Measurements from ENCODE around the gene LCE3A. TPM values are rescaled to one million over a fixed set of nuclear protein-coding genes. Genes with fewer than 3 reads are reported as not detected.
"Not testable (repeated sequence)": the region's sequence is repeated elsewhere in the genome, so short reads cannot be mapped to it uniquely, and the experiment has no call there.

Gene LCE3A
- total and polyA plus RNA-seq, 2 experiments from 2014 or later: not detected

- Mint-ChIP-seq H3K27me3 (ENCODE audit: insufficient read depth, low read depth, poor library complexity) (no peaks in the 10 kb centered on the region), H3K4me3 (no peak within 1 kb of the TSS), H3K27ac (no peak within 1 kb of the TSS), H3K36me3 (ENCODE audit: low read depth) (no peaks in the 10 kb centered on the region), H3K4me1 (peaks cover 17% of the 10 kb centered on the region), H3K9me3 (peaks cover 6% of the 10 kb centered on the region; the same call in 1 of the 3 replicates)
- H3K4me2 ChIP-seq: peak within 1 kb of the TSS; percentile 53; the same call in 1 of the 2 replicates
- H3K27me3 ChIP-seq (ENCODE audit: insufficient read depth): no peaks in the 10 kb centered on the region
- H4K20me1 ChIP-seq (replicated peaks; ENCODE audit: insufficient read depth): no peaks in the 10 kb centered on the region
- H2AFZ ChIP-seq: no peak within 1 kb of the TSS; the same call in 1 of the 2 replicates
- ATAC-seq: no peak
- TF ChIP-seq JUNB (IDR thresholded peaks at IDR 0.05; ENCODE audit: unreplicated experiment) (no peak), NANOG (IDR thresholded peaks at IDR 0.05; ENCODE audit: borderline replicate concordance) (no peak), CREB1 (CRISPR knock-in tag; IDR thresholded peaks at IDR 0.05; ENCODE audit: low read depth) (no peak), STAT1 (IDR thresholded peaks at IDR 0.05; ENCODE audit: unreplicated experiment) (no peak), EZH2phosphoT487 (IDR thresholded peaks at IDR 0.05; ENCODE audit: unreplicated experiment) (no peak), ZNF114 (CRISPR knock-in tag; IDR thresholded peaks at IDR 0.05) (no peak), ZNF331 (CRISPR knock-in tag; IDR thresholded peaks at IDR 0.05; ENCODE audit: low read depth) (no peak), POLR2AphosphoS5 (IDR thresholded peaks at IDR 0.05; ENCODE audit: low read depth) (no peak), EZH2 (IDR thresholded peaks at IDR 0.05; ENCODE audit: low read depth, unreplicated experiment) (no peak), REST (IDR thresholded peaks at IDR 0.05; ENCODE audit: unreplicated experiment) (no peak)
- TF ChIP-seq, protein P1, sequence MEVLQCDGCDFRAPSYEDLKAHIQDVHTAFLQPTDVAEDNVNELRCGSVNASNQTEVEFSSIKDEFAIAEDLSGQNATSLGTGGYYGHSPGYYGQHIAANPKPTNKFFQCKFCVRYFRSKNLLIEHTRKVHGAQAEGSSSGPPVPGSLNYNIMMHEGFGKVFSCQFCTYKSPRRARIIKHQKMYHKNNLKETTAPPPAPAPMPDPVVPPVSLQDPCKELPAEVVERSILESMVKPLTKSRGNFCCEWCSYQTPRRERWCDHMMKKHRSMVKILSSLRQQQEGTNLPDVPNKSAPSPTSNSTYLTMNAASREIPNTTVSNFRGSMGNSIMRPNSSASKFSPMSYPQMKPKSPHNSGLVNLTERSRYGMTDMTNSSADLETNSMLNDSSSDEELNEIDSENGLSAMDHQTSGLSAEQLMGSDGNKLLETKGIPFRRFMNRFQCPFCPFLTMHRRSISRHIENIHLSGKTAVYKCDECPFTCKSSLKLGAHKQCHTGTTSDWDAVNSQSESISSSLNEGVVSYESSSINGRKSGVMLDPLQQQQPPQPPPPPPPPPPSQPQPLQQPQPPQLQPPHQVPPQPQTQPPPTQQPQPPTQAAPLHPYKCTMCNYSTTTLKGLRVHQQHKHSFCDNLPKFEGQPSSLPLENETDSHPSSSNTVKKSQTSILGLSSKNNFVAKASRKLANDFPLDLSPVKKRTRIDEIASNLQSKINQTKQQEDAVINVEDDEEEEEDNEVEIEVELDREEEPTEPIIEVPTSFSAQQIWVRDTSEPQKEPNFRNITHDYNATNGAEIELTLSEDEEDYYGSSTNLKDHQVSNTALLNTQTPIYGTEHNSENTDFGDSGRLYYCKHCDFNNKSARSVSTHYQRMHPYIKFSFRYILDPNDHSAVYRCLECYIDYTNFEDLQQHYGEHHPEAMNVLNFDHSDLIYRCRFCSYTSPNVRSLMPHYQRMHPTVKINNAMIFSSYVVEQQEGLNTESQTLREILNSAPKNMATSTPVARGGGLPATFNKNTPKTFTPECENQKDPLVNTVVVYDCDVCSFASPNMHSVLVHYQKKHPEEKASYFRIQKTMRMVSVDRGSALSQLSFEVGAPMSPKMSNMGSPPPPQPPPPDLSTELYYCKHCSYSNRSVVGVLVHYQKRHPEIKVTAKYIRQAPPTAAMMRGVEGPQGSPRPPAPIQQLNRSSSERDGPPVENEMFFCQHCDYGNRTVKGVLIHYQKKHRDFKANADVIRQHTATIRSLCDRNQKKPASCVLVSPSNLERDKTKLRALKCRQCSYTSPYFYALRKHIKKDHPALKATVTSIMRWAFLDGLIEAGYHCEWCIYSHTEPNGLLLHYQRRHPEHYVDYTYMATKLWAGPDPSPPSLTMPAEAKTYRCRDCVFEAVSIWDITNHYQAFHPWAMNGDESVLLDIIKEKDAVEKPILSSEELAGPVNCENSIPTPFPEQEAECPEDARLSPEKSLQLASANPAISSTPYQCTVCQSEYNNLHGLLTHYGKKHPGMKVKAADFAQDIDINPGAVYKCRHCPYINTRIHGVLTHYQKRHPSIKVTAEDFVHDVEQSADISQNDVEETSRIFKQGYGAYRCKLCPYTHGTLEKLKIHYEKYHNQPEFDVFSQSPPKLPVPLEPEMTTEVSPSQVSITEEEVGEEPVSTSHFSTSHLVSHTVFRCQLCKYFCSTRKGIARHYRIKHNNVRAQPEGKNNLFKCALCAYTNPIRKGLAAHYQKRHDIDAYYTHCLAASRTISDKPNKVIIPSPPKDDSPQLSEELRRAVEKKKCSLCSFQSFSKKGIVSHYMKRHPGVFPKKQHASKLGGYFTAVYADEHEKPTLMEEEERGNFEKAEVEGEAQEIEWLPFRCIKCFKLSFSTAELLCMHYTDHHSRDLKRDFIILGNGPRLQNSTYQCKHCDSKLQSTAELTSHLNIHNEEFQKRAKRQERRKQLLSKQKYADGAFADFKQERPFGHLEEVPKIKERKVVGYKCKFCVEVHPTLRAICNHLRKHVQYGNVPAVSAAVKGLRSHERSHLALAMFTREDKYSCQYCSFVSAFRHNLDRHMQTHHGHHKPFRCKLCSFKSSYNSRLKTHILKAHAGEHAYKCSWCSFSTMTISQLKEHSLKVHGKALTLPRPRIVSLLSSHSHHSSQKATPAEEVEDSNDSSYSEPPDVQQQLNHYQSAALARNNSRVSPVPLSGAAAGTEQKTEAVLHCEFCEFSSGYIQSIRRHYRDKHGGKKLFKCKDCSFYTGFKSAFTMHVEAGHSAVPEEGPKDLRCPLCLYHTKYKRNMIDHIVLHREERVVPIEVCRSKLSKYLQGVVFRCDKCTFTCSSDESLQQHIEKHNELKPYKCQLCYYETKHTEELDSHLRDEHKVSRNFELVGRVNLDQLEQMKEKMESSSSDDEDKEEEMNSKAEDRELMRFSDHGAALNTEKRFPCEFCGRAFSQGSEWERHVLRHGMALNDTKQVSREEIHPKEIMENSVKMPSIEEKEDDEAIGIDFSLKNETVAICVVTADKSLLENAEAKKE (CRISPR knock-in tag; IDR thresholded peaks at IDR 0.05): no peak
- TF ChIP-seq, protein P2, sequence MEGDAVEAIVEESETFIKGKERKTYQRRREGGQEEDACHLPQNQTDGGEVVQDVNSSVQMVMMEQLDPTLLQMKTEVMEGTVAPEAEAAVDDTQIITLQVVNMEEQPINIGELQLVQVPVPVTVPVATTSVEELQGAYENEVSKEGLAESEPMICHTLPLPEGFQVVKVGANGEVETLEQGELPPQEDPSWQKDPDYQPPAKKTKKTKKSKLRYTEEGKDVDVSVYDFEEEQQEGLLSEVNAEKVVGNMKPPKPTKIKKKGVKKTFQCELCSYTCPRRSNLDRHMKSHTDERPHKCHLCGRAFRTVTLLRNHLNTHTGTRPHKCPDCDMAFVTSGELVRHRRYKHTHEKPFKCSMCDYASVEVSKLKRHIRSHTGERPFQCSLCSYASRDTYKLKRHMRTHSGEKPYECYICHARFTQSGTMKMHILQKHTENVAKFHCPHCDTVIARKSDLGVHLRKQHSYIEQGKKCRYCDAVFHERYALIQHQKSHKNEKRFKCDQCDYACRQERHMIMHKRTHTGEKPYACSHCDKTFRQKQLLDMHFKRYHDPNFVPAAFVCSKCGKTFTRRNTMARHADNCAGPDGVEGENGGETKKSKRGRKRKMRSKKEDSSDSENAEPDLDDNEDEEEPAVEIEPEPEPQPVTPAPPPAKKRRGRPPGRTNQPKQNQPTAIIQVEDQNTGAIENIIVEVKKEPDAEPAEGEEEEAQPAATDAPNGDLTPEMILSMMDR (conservative IDR thresholded peaks at IDR 0.05; ENCODE audit: low read depth in 2 of 2): no peak
- peaks cover 26% of the 10 kb centered on the region for H3K4me1 ChIP-seq (ENCODE audit: insufficient read depth)
- peak within 1 kb of the TSS; percentile 71 for H3K27ac ChIP-seq (ENCODE audit: low read depth)
- DNase-seq (ENCODE audit: low spot score): no peak
- peaks cover 17% of the 10 kb centered on the region; the same call in 1 of the 2 replicates for H3K9me2 ChIP-seq (ENCODE audit: insufficient read depth)
- no peak within 1 kb of the TSS for H3K4me3 ChIP-seq
- H3K79me2 ChIP-seq (replicated peaks; ENCODE audit: insufficient read depth): no peaks in the 10 kb centered on the region
- no peaks in the 10 kb centered on the region for H3K36me3 ChIP-seq (ENCODE audit: insufficient read depth)
- no peaks in the 10 kb centered on the region for H3F3A ChIP-seq (replicated peaks; ENCODE audit: low read depth)
Measured at GRCh38 chr1:152580433-152580832, 42.5 kb downstream of the LCE3A start, which contains the start of gene LCE3D. Gene LCE3D, minus strand, starts transcription at chr1:152580516. Its CDS starts 580 bp downstream, at chr1:152579936.

DNA sequence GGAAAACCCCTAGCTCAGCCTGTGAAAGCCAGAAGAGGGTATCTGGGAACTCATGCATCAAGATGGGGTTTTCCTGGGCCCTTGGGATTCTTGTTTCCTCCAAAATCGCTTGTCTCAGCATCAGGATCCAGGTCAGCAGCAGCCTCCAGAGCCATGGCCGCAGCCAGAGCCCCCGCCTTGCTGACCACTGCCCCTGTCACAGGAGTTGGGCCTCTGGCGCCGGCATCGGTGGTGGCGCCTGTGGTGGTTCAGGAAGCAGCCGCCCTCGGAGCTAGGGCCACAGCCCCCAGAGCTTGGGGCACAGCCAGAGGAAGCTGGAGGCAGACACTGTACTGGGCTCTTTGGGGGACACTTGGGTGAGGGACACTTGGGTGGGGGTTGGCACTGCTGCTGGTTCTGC is 43.4 kb downstream of the LCE3A start:
- H3K27ac Mint-ChIP-seq; DNase-seq (ENCODE audit: low spot score); H3F3A ChIP-seq (replicated peaks; ENCODE audit: low read depth); H3K27me3 ChIP-seq (ENCODE audit: insufficient read depth); H3K27me3 Mint-ChIP-seq (ENCODE audit: insufficient read depth, low read depth, poor library complexity); ATAC-seq; H4K20me1 ChIP-seq (replicated peaks; ENCODE audit: insufficient read depth); H3K36me3 ChIP-seq (ENCODE audit: insufficient read depth); H3K4me3 ChIP-seq; H3K79me2 ChIP-seq (replicated peaks; ENCODE audit: insufficient read depth); H3K9me3 Mint-ChIP-seq; H3K4me3 Mint-ChIP-seq; H2AFZ ChIP-seq; H3K36me3 Mint-ChIP-seq (ENCODE audit: low read depth): not testable (repeated sequence)
- Histone ChIP-seq H3K9me2 (ENCODE audit: insufficient read depth) (peaks cover 17% of the 10 kb centered on the region; the same call in 1 of the 2 replicates), H3K4me2 (peak overlapping the region; percentile 53; the same call in 1 of the 2 replicates), H3K27ac (ENCODE audit: low read depth) (peak overlapping the region; percentile 71), H3K4me1 (ENCODE audit: insufficient read depth) (peaks cover 26% of the 10 kb centered on the region)
- H3K4me1 Mint-ChIP-seq: peaks cover 17% of the 10 kb centered on the region
